ENCODE measurements around the gene PTPRN2. TPM values are rescaled to one million over a fixed set of nuclear protein-coding genes. Genes with fewer than 3 reads are reported as not detected.
"Not testable (repeated sequence)": the region's sequence is repeated elsewhere in the genome, so short reads cannot be mapped to it uniquely, and the experiment has no call there.

The PTPRN2 gene
- polyA plus RNA-seq, 1 donor from 2014 or later, result 1.6 TPM

DNA sequence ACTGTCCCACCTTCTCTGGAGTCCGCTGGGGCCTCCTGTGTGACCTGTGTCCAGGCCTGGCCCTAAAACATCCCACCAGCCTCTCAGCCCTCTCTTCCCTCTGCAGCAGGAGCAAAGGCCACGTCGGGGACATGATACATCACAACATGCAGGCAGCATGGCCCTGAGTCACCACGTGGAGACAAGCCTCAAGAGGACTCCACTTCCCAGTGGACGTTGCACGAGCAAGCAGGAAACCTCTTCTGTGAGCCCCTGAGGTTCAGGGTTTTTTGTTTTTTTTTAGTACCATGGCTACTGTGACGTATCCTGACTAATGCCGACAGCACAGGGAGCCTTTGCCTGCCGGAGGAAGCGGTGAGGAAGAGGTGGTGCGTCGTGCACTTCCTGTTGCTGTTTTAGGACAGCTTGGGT is 1084.9 kb downstream of the PTPRN2 start:
- Mint-ChIP-seq H3K27ac (peak overlapping the region in 1 of 3 donors; percentile 67), H3K9me3 (peaks cover 0 to 6% (median 0%) of the 10 kb centered on the region in 3 donors), H3K36me3 (no peaks in the 10 kb centered on the region), H3K4me3 (peak overlapping the region in 2 of 4 donors; percentile 51 to 65), H3K4me1 (peaks cover 4 to 11% (median 5%) of the 10 kb centered on the region in 3 donors), H3K27me3 (peaks cover 7% of the 10 kb centered on the region)

DNA sequence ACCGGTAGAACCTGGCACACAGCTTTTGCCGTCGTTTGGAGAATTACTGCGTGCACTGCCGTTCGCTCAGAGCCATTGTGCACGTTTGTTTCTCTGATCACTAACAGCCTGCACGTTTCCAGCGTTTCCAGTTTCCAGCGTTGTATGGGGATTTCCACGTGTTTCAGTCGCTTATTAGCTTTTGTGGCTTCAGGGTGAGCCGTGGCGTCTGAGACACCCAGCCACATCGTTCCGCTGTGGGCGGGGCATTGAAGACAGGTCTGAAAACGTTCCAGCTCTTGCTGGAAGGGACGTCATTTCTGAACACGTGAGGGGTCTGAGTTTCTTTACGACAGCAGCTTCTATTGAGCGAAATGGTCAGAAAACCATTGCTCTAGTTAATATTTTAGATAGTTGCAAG is 1086.0 kb downstream of the PTPRN2 start:
- Mint-ChIP-seq H3K4me3 (no peak overlapping the region), H3K4me1 (peaks cover 4 to 11% (median 5%) of the 10 kb centered on the region in 3 donors), H3K27ac (no peak overlapping the region), H3K36me3 (no peaks in the 10 kb centered on the region), H3K9me3 (peaks cover 0 to 4% (median 0%) of the 10 kb centered on the region in 3 donors), H3K27me3 (peaks cover 9% of the 10 kb centered on the region)

DNA sequence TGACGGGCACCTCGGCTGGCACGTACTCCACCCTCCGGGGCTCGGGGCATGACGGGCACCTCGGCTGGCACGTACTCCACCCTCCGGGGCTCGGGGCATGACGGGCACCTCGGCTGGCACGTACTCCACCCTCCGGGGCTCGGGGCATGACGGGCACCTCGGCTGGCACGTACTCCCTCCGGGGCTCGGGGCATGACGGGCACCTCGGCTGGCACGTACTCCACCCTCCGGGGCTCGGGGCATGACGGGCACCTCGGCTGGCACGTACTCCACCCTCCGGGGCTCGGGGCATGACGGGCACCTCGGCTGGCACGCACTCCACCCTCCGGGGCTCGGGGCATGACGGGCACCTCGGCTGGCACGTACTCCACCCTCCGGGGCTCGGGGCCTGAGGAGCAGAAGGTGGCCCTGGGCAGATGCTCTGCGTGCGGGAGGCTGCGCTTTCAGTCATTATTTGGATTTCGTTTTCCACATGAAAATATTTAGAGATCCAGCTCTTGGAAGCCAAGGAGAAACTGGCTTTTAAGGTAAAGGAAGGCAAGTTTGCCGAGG is 1086.6 kb downstream of the PTPRN2 start:
- Mint-ChIP-seq H3K27me3 (peaks cover 12% of the 10 kb centered on the region), H3K4me1 (peaks cover 4 to 11% (median 5%) of the 10 kb centered on the region in 3 donors)
- not testable (repeated sequence) for H3K9me3 Mint-ChIP-seq, H3K4me3 Mint-ChIP-seq, H3K36me3 Mint-ChIP-seq, H3K27ac Mint-ChIP-seq

DNA sequence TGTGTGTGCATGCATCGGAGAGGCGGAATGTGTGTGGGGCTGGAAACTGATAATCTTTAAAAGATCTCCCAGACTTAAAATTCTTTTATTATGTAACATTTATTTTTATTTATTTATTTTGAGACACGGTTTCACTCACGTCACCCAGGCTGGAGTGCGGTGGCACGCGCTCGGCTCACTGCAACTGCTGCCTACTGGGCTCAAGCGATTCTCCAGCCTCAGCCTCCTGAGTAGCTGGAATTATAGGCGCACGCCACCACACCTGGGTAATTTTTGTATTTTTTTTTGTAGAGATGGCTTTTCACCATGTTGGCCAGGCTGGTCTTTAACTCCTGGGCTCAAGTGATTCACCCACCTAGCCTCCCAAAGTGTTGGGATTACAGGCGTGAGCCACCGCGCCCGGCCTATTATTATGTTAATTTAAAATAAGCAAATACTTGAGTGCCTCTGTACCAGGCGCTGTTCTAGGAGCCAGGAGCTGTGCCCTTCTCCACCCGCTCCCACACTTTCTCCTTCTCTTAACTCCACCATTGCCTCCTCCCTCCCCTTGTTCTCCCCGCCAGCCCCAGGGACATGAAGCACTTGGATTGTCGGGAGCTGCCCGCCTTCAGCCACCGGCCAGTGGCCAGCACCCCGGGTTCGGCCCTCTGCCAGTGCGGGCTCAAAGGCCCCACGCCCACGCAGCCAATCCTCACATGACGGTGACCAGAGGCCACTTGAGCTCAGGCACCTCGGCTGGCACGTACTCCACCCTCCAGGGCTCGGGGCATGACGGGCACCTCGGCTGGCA is 1087.3 kb downstream of the PTPRN2 start:
- peak overlapping the region in 1 of 3 donors; percentile 59 for H3K27ac Mint-ChIP-seq

DNA sequence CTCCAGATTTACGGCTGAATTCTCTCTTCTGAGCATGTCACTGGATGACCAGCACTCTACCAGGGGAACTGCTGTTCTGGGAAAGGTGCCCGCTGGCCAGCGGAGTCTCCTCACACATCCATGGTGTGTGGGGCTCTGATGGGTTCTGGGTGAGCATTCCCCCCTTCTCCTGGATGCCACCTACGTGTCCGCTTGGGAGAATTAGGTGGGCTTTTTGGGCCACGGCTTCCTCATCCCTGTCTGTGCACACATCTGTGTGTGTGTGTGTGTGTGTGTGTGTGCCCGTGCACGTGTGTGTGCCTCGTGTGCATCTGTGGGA is 1087.8 kb downstream of the PTPRN2 start:
- peak overlapping the region in 1 of 3 donors; percentile 59 for H3K27ac Mint-ChIP-seq
- H3K27me3 Mint-ChIP-seq, result peaks cover 12% of the 10 kb centered on the region
- H3K36me3 Mint-ChIP-seq, result no peaks in the 10 kb centered on the region
- peaks cover 4 to 7% (median 5%) of the 10 kb centered on the region in 3 donors for H3K4me1 Mint-ChIP-seq
- H3K4me3 Mint-ChIP-seq, result peak overlapping the region in 1 of 4 donors; percentile 54
- peaks cover 0 to 2% (median 0%) of the 10 kb centered on the region in 3 donors for H3K9me3 Mint-ChIP-seq

More for the DNA sequence above, 1087.3 kb downstream of the PTPRN2 start:
- H3K9me3 Mint-ChIP-seq, result peaks cover 0 to 4% (median 0%) of the 10 kb centered on the region in 3 donors
- peaks cover 12% of the 10 kb centered on the region for H3K27me3 Mint-ChIP-seq
- H3K36me3 Mint-ChIP-seq, result no peaks in the 10 kb centered on the region
- H3K4me1 Mint-ChIP-seq, result peaks cover 4 to 10% (median 5%) of the 10 kb centered on the region in 3 donors
- H3K4me3 Mint-ChIP-seq, result peak overlapping the region in 1 of 4 donors; percentile 54

DNA sequence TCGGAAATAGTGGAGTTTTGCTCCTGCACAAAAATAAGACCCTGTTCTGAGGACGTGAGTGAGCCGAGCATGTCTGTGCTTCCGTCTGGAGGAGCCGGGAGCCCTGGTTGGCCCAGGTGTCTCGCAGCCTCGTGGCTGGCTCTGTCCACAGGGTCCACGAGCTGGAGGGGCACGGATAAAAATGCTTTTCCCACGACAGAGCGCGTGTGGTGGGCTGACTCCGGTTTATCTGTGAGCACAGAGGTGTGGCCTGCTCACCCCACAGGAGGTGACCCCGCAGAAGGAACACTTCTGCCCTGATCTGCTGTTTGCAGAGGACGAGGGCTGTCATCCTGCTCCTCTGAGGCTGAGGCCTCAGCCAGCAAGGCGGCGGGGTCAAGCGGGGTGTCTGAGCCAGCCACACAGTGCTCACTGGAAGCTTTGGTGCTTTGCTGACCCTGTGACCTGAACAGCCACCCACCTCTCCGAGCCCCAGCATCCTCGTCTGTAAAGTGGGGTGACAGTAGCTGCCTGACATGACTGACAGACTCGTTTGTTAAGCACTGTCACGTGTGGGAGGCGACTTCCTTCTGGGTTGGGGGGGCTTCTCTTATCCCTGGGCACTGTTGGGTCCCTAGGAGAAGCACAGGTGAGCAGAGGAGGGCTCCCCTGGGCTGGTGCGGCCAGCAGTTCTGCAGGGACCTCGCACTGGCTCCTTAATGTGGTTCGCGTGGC is 1088.3 kb downstream of the PTPRN2 start:
- no peaks in the 10 kb centered on the region for H3K36me3 Mint-ChIP-seq
- H3K9me3 Mint-ChIP-seq, result peaks cover 0 to under 1% (median 0%) of the 10 kb centered on the region in 3 donors
- no peak overlapping the region for H3K4me3 Mint-ChIP-seq
- no peak overlapping the region for H3K27ac Mint-ChIP-seq
- H3K27me3 Mint-ChIP-seq, result peaks cover 12% of the 10 kb centered on the region
- H3K4me1 Mint-ChIP-seq, result peaks cover 4 to 7% (median 5%) of the 10 kb centered on the region in 3 donors

DNA sequence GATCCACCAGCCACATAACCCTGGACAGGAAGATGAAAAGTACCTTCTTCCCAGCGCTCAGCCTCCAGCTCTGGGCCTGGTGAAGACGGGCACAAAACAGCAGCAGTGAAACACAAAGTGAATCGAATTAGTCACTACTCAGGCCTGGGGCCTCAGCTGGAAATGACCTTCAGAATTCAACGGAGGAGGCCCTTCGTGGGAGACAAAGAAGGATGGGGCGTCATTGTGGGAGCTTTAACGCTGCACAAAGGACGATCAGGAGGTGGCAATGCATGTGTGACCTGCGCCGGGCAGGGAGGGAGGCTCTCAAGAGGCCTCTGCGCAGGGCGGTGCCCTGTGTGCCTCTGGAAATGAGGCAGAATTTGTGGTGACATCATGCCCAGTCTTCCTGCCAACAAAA is 1089.0 kb downstream of the PTPRN2 start:
- Mint-ChIP-seq H3K4me3 (no peak overlapping the region), H3K4me1 (peaks cover 5 to 7% (median 6%) of the 10 kb centered on the region in 3 donors), H3K27me3 (peaks cover 17% of the 10 kb centered on the region), H3K36me3 (peaks cover under 1% of the 10 kb centered on the region), H3K9me3 (no peaks in the 10 kb centered on the region), H3K27ac (no peak overlapping the region)

DNA sequence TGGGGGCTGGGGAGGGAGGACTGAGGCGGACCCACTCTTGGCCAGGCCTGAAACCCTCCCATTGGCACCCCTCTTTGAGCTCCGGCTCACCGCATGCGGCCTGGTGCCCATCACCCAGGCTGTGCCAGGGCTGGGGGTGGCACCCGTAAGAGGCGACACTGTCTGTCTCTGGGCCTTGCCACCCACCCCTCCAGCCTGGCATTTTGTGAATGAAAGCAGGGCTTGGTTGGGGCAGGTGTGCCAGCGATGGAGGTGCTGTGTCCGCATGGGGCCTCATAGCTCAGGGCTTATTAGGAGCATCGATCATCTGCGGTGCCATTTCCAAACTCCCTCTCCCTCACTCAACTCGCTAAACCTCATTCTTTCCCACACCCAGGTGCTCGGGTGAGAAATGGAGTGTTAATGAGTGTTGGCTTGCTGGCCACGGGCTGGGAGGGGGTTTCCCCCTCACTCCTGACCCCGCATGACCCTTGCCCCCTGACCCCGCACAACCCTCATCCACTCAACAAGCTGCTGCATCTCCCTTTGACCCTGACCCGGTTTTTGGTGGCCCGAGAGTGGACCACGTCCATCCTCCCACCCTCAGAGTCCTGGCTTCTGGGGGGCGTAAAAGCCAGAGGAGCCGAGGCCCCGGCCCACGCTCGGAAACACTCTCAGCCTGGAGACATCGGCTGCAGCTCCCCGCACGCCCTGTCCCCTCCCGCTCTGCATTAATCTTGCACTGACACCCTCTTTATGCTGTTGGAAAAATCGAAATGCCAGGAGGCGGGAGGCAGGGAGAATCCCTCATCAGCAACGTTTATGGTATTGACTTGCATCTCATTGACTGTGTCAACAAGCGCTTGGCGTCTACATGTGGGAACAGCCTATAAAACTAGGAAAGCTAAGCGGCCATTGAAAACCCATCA is 1089.6 kb downstream of the PTPRN2 start:
- Mint-ChIP-seq H3K27ac (no peak overlapping the region), H3K27me3 (peaks cover 16% of the 10 kb centered on the region), H3K36me3 (peaks cover 2% of the 10 kb centered on the region), H3K4me3 (no peak overlapping the region), H3K4me1 (peaks cover 2 to 7% (median 7%) of the 10 kb centered on the region in 3 donors), H3K9me3 (no peaks in the 10 kb centered on the region)

DNA sequence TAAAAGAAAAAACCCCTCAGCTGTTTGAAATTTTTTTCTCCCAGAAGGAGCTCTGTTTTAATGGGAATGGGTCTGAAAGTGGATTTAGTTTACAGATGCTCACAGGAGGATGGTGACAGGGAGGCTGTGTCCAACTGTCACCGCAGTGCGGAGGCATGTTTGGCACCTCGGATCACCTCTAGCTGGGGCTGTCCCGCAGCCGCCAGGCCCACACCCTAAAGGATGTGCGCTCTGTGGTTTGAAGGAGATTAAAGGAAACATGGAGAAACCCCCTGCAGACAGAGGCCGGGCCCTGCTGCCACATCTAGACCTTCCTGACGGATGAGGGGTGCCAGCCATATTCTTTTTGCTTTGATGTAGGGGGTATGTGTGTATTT is 1090.3 kb downstream of the PTPRN2 start:
- Mint-ChIP-seq H3K4me3 (no peak overlapping the region), H3K27ac (peak overlapping the region in 1 of 3 donors; percentile 74), H3K27me3 (peaks cover 15% of the 10 kb centered on the region), H3K9me3 (peaks cover 0 to 1% (median 1%) of the 10 kb centered on the region in 3 donors), H3K36me3 (peaks cover 2% of the 10 kb centered on the region), H3K4me1 (peaks cover 0 to 6% (median 5%) of the 10 kb centered on the region in 3 donors)

DNA sequence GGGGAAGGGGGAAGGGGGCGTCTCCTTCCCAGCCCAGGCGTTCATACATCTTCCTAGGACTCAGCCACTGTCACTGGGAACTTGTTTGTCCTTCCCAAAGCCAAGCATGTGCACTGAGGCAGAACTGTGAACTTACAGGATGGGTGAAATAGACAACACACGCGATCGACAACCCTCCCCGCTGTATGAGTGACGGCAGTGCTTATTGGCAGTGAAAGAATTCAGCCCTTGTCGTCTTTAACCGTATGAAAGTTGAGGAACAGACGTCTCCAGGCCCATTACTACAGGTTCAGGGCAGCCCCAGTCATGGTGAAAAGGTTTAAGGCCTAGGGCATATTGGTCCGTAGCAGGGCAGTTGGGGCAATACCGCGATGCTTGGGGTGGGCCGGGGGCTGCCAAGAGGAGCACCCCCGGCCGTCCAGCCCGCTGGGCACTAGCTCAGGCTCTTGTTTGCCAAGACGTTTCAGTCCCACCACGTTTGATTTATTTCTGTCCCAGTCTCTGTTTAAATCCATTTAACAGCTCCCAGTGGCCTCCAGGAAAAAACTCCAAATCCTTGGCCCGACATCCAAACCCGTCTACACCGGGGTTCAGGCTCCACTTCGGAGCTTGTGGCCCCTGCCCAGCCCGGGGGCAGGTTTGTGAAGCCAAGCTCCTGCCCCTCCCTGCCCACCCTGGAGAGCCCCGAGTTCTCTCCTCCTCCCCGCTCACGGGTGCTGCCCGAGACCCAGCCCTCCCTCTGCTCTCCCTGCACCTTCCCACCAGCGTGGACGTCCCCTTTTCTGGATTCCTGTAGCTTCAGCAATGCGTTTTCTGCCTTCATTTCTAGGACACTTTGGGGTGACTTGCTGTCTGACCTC is 1091.0 kb downstream of the PTPRN2 start:
- Mint-ChIP-seq H3K4me3 (no peak overlapping the region), H3K27me3 (peaks cover 11% of the 10 kb centered on the region), H3K4me1 (peaks cover 0 to 3% (median 0%) of the 10 kb centered on the region in 3 donors), H3K9me3 (peaks cover 0 to 3% (median 3%) of the 10 kb centered on the region in 3 donors), H3K36me3 (peaks cover 2% of the 10 kb centered on the region), H3K27ac (peak overlapping the region in 1 of 3 donors; percentile 74)

DNA sequence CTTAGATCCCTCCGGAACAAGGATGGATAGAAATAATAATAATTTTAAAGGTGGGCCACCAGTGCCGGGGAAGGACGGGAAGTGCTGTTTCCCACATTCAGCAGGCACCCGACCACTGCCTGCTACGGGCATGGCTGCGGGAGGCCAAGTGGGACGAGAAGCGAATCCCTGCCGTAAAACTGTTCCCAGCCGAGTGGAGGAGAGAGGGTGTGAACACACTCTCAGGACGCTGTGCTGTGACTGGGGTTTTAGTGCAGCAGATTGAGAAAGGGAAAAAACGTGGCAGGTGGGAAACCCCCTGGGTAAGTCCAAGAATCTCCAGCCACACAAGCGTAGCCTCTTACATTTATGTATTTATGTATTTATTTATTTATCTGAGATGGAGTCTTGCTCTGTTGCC is 1092.0 kb downstream of the PTPRN2 start:
- no peak overlapping the region for H3K4me3 Mint-ChIP-seq
- H3K27me3 Mint-ChIP-seq, result peaks cover 10% of the 10 kb centered on the region
- H3K27ac Mint-ChIP-seq, result no peak overlapping the region
- peaks cover 0 to 5% (median 2%) of the 10 kb centered on the region in 3 donors for H3K4me1 Mint-ChIP-seq
- H3K9me3 Mint-ChIP-seq, result peaks cover 1 to 10% (median 3%) of the 10 kb centered on the region in 3 donors
- peaks cover 2% of the 10 kb centered on the region for H3K36me3 Mint-ChIP-seq

DNA sequence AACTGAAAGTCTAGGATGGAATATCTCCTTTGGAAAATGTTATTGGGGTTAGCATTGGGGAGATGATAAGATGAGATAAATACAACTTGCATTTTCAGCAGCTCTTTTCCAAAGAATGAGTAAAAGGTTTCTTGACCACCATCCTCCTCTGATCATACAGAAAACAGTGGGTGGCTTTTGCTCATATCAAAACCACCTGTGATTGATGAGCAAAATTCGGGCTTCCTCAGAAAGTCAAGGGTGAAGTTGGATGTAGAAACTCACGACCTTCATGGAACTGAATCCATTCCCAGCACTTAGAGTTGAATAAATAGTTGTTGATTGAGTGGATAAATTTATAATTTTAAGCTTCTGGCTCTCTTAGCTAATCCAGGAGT is 1092.5 kb downstream of the PTPRN2 start:
- Mint-ChIP-seq H3K4me3 (no peak overlapping the region), H3K4me1 (peaks cover 0 to 8% (median 4%) of the 10 kb centered on the region in 3 donors)

DNA sequence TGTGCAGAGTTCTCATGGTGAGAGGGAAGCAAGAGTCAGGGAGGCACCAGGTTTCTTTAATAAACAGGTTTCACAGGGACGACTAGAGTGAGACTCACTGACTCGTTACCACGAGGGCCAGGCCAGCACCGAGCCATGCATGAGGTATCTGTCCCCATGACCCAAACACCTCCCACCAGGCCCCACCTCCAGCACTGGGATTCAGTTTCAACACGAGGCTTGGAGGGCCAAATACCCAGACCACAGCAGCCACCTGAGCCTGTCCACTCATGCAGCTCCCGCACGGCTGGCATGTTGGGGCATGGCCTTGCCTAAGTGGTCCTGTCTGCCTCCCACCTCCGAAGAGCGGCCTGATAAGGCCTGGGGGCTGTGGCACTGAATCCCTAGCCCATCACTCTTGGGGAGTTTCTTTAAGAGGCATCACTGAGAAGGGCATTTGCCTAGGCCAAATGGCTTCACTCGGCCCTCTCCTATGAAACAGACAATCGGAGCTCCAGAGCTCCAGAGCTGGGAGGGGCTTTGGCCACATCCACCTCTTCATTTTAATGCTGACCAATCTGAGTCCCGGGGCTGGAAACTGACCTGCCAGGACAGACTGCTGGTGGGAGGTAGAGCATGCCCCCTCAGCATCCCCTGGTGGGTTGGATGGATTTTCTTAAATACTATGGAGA is 1093.0 kb downstream of the PTPRN2 start:
- Mint-ChIP-seq H3K9me3 (peaks cover 1 to 11% (median 3%) of the 10 kb centered on the region in 3 donors), H3K36me3 (peaks cover 2% of the 10 kb centered on the region), H3K27ac (no peak overlapping the region), H3K27me3 (peaks cover 10% of the 10 kb centered on the region), H3K4me3 (no peak overlapping the region), H3K4me1 (peaks cover 0 to 8% (median 4%) of the 10 kb centered on the region in 3 donors)

More for the DNA sequence above, 1092.5 kb downstream of the PTPRN2 start:
- H3K27ac Mint-ChIP-seq, result no peak overlapping the region
- H3K27me3 Mint-ChIP-seq, result peaks cover 10% of the 10 kb centered on the region
- peaks cover 2% of the 10 kb centered on the region for H3K36me3 Mint-ChIP-seq
- peaks cover 1 to 11% (median 3%) of the 10 kb centered on the region in 3 donors for H3K9me3 Mint-ChIP-seq
